Stomach (tissue), 19 donors: ENCODE measurements around the gene HLA-DRB5. TPM values are rescaled to one million over a fixed set of nuclear protein-coding genes. Genes with fewer than 3 reads are reported as not detected.
"Not testable (repeated sequence)": the region's sequence is repeated elsewhere in the genome, so short reads cannot be mapped to it uniquely, and the experiment has no call there.

ENCODE experiments used
- DNase-seq, 2 donors: peaks; one replicate each; pipeline versions ENCODE4 v3.0.0 to v3.0.0-alpha.2; 2013 to 2019
- H3K27ac ChIP-seq, 5 donors: fragments of 200-600 bp in 4 of 5; sonication (generic) in 4 of 5; one replicate each; pipeline ENCODE4 v1.5.1; 2013 to 2019; ENCODE audit warnings: mild to moderate bottlenecking in 1 of 5, moderate library complexity in 1 of 5
- H3K27me3 ChIP-seq, 3 donors: fragments of 200-600 bp; sonication (generic); one replicate each; pipeline ENCODE4 v1.5.1; 2017 to 2019; ENCODE audit warnings: mixed run types in 1 of 3
- H3K36me3 ChIP-seq, 4 donors: fragments of 200-600 bp; sonication (generic); 1 replicate in 3 of 4; 2 replicates in 1 of 4; pipeline ENCODE4 v1.5.1; 2016 to 2019
- H3K4me1 ChIP-seq, 4 donors: fragments of 200-600 bp; sonication (generic); one replicate each; pipeline ENCODE4 v1.5.1; 2016 to 2019
- H3K4me3 ChIP-seq, 4 donors: fragments of 200-600 bp; sonication (generic) in 3 of 4; one replicate each; pipeline ENCODE4 v1.5.1; 2016 to 2019; ENCODE audit warnings: mild to moderate bottlenecking in 1 of 4
- H3K9me3 ChIP-seq, 4 donors: fragments of 200-600 bp; sonication (generic); one replicate each; pipeline ENCODE4 v1.5.1; 2016 to 2019
- CTCF ChIP-seq, 7 experiments: fragments of 450-650 bp in 4 of 7; fragments of 200-600 bp in 3 of 7; sonication (generic) in 3 of 7; IDR thresholded peaks; one replicate each; pipeline ENCODE4 v1.5.1; 2016 to 2019; ENCODE audit warnings: antibody characterized with exemption in 7 of 7, control low read depth in 2 of 7, mild to moderate bottlenecking in 1 of 7
- EP300 ChIP-seq: sonication (generic); formaldehyde crosslinking; IDR thresholded peaks from one replicate; pipeline ENCODE4 v1.6.1; 2017; ENCODE audit warnings: antibody characterized with exemption
- POLR2A ChIP-seq, 4 donors: fragments of 450-650 bp; IDR thresholded peaks; one replicate each; pipeline ENCODE4 v1.6.1; 2016; ENCODE audit warnings: antibody characterized with exemption in 4 of 4, control low read depth in 2 of 4, mild to moderate bottlenecking in 1 of 4, moderate library complexity in 1 of 4
- POLR2AphosphoS5 ChIP-seq, 3 donors: sonication (generic); formaldehyde crosslinking; IDR thresholded peaks; one replicate each; pipeline ENCODE4 v1.6.1; 2016; ENCODE audit warnings: antibody characterized with exemption in 3 of 3
- WGBS, 5 donors: extraction: QIAGEN DNeasy Blood & Tissue Kit in 3 of 5; methylation state at CpG; one replicate each; pipeline versions ENCODE4 v1.1.5 to v1.1.7; 2013 to 2018; 5-methylcytosine and 5-hydroxymethylcytosine counted together
- intact Hi-C: fragments of 100-400 bp; cut with DNase I; formaldehyde crosslinking; loops from one replicate; pipeline ENCODE4 v1.15.1; 2023; ENCODE audit warnings: low total_unique reads
- long read RNA-seq, 10 donors: transcript quantifications; one replicate each; lab custom pipeline, GENCODE V29; 2026
- polyA plus RNA-seq, 3 donors: library from polyadenylated mRNA; stranded (reverse); fragments of 200-250 nt; gene quantifications; one replicate each; pipeline ENCODE4 v1.2.3, GENCODE V29; 2013
- total RNA-seq, 5 donors: library from RNA; depleted of rRNA; stranded (reverse); fragments of >200 nt; gene quantifications; one replicate each; pipeline versions ENCODE4 v1.1.0 to v1.2.3, GENCODE V29; 2014 to 2016
- donor health status: healthy with polysubstance abuse.
- donor health status: Bipolar disorder and iron deficiency.
- donor health status: healthy.

Gene HLA-DRB5
- total RNA-seq (10 to 100 TPM in 2 of 5 donors, under 1 TPM in 1, not detected in 2; 0.43 to 39.1 (median 12.5) TPM), polyA plus RNA-seq (1 to 10 TPM in 1 of 3 donors, under 1 TPM in 1, not detected in 1; 0.37 to 3.6 TPM)
- long read RNA-seq, donor 1, result 0 reads
- long read RNA-seq, donor 2, transcript HLA-DRB5-201 (6 exons, 1,260 nt), result major isoform, 12 of 22 reads
- long read RNA-seq, donor 2, partial matches to known transcripts, result 10 of 22 reads
- long read RNA-seq, donor 2, other reads (novel, unspliced or antisense), result 0 of 22 reads
- long read RNA-seq, donor 3, result 0 reads
- long read RNA-seq, donor 4, result 0 reads
- long read RNA-seq, donor 5, result 0 reads
- long read RNA-seq, donor 6, partial matches to known transcripts, result 0 of 2 reads
- long read RNA-seq, donor 6, other reads (novel, unspliced or antisense), result 0 of 2 reads
- long read RNA-seq, donor 7, transcript HLA-DRB5-201 (6 exons, 1,260 nt), result major isoform, 8 of 8 reads
- long read RNA-seq, donor 7, partial matches to known transcripts, result 0 of 8 reads
- long read RNA-seq, donor 7, other reads (novel, unspliced or antisense), result 0 of 8 reads
- long read RNA-seq, donor 8, transcript HLA-DRB5-201 (6 exons, 1,260 nt), result major isoform, 5 of 11 reads
- long read RNA-seq, donor 8, partial matches to known transcripts, result 6 of 11 reads
- long read RNA-seq, donor 8, other reads (novel, unspliced or antisense), result 0 of 11 reads
- long read RNA-seq, donor 9, transcript HLA-DRB5-201 (6 exons, 1,260 nt), result major isoform, 6 of 18 reads
- long read RNA-seq, donor 9, partial matches to known transcripts, result 12 of 18 reads
- long read RNA-seq, donor 9, other reads (novel, unspliced or antisense), result 0 of 18 reads
- long read RNA-seq, donor 10, transcript HLA-DRB5-201 (6 exons, 1,260 nt), result major isoform, 6 of 11 reads
- long read RNA-seq, donor 10, partial matches to known transcripts, result 5 of 11 reads
- long read RNA-seq, donor 10, other reads (novel, unspliced or antisense), result 0 of 11 reads

- TF ChIP-seq POLR2AphosphoS5 (IDR thresholded peaks at IDR 0.05), result no peak
- no peak for TF ChIP-seq POLR2A (IDR thresholded peaks at IDR 0.05)
- TF ChIP-seq EP300, result no peak
- TF ChIP-seq CTCF (IDR thresholded peaks at IDR 0.05), result no peak
- no peaks in the 10 kb centered on the region for H3K9me3 ChIP-seq
- H3K4me1 ChIP-seq, result no peaks in the 10 kb centered on the region
- H3K36me3 ChIP-seq, result no peaks in the 10 kb centered on the region
- 0 to 32% (median 27%) methylated on average over 1 to 4 of the region's 4 CpGs for WGBS, 5 donors
- intact Hi-C loops, result loop anchor here (10.0 kb wide), 1 partner anchor 55 kb away; the partner anchor contains the start of gene HLA-DRB1
- peak; percentile 4 to 34 for DNase-seq
- no peak within 1 kb of the TSS for H3K4me3 ChIP-seq
- H3K27ac ChIP-seq, result no peak within 1 kb of the TSS
- H3K27me3 ChIP-seq, result no peaks in the 10 kb centered on the region
Observed at GRCh38 chr6:32529697-32530430, at the start of gene HLA-DRB5. HLA-DRB5 (minus strand) TSS chr6:32530287; CDS start chr6:32530224, 63 bp downstream.

GRCh38 chr6:32578962-32579361 lies 48.9 kb upstream of the HLA-DRB5 start:
- DNase-seq, result no peak
- no peak overlapping the region for H3K4me3 ChIP-seq
- no peaks in the 10 kb centered on the region for H3K4me1 ChIP-seq
- TF ChIP-seq POLR2AphosphoS5 (IDR thresholded peaks at IDR 0.05) (no peak), EP300 (no peak)
- no peak overlapping the region for H3K27ac ChIP-seq
- intact Hi-C loops, result no loop called here
- H3K27me3 ChIP-seq, result no peaks in the 10 kb centered on the region
- WGBS, 5 donors, result 0 to 48% (median 0%) methylated on average over 3 of the region's 3 CpGs
- no peaks in the 10 kb centered on the region for H3K9me3 ChIP-seq
- no peaks in the 10 kb centered on the region for H3K36me3 ChIP-seq

GRCh38 chr6:32577493-32577892 lies 47.4 kb upstream of the HLA-DRB5 start:
- WGBS, 5 donors, result 15 to 58% (median 22%) methylated on average over 5 of the region's 5 CpGs
- intact Hi-C loops, result not testable (repeated sequence)

GRCh38 chr6:32576250-32576649 lies 46.2 kb upstream of the HLA-DRB5 start:
- TF ChIP-seq EP300 (no peak), CTCF (IDR thresholded peaks at IDR 0.05) (no peak), POLR2A (IDR thresholded peaks at IDR 0.05) (no peak), POLR2AphosphoS5 (IDR thresholded peaks at IDR 0.05) (no peak)
- DNase-seq, result no peak
- Histone ChIP-seq H3K9me3 (no peaks in the 10 kb centered on the region), H3K27ac (no peak overlapping the region), H3K4me3 (no peak overlapping the region), H3K4me1 (no peaks in the 10 kb centered on the region), H3K36me3 (no peaks in the 10 kb centered on the region), H3K27me3 (no peaks in the 10 kb centered on the region)
- intact Hi-C loops, result no loop called here
- 43 to 87% (median 83%) methylated on average over 1 of the region's 1 CpG for WGBS, 5 donors

More at GRCh38 chr6:32577493-32577892, 47.4 kb upstream of the HLA-DRB5 start:
- H3K27ac ChIP-seq, H3K27me3 ChIP-seq, H3K9me3 ChIP-seq, DNase-seq, H3K4me3 ChIP-seq, H3K36me3 ChIP-seq, H3K4me1 ChIP-seq: not testable (repeated sequence)

GRCh38 chr6:32570363-32570905 lies 40.3 kb upstream of the HLA-DRB5 start:
- WGBS, 5 donors, result 15 to 46% (median 27%) methylated on average over 2 to 4 of the region's 4 CpGs
- no peak for DNase-seq
- H3K27ac ChIP-seq, result no peak overlapping the region
- no peak overlapping the region for H3K4me3 ChIP-seq
- H3K9me3 ChIP-seq, result no peaks in the 10 kb centered on the region
- TF ChIP-seq EP300, result no peak
- TF ChIP-seq POLR2AphosphoS5 (IDR thresholded peaks at IDR 0.05), result no peak
- TF ChIP-seq POLR2A (IDR thresholded peaks at IDR 0.05), result no peak
- TF ChIP-seq CTCF (IDR thresholded peaks at IDR 0.05), result no peak
- H3K4me1 ChIP-seq, result no peaks in the 10 kb centered on the region
- no peaks in the 10 kb centered on the region for H3K27me3 ChIP-seq
- H3K36me3 ChIP-seq, result no peaks in the 10 kb centered on the region
- intact Hi-C loops, result no loop called here
